Endothelial cell of umbilical vein (primary cell): ENCODE results near the gene CREB3L2. TPM values are rescaled to one million over a fixed set of nuclear protein-coding genes. Genes with fewer than 3 reads are reported as not detected.

Source experiments
- BruUV-seq: library from RNA; stranded (reverse); fragments of 400-500 nt; replicated peaks from 2 replicates; lab custom pipeline; 2021; lab: Mats Ljungman, UMichigan
- CTCF ChIA-PET: fragments of 300-600, 350-600 bp; sonication (Branson Sonifier 250); formaldehyde crosslinking; loops from one replicate; lab custom pipeline; 2021; ENCODE audit warnings: antibody characterized with exemption, inconsistent platforms; lab: Charles Lee
- POLR2A ChIA-PET: fragments of 300-600, 350-600 bp; sonication (Branson Sonifier 250); formaldehyde crosslinking; loops from one replicate; lab custom pipeline; 2021; ENCODE audit warnings: antibody characterized with exemption, inconsistent platforms; lab: Charles Lee
- DNase-seq: peaks from one replicate; pipeline ENCODE4 v3.0.0-alpha.2; 2011; ENCODE audit warnings: low read depth, low spot score
- FAIRE-seq: peaks from 2 replicates; lab custom pipeline; 2011; peaks lifted over from hg19 to GRCh38; lab: Jason Lieb, UNC
- H2AFZ ChIP-seq: 2 replicates; pipeline ENCODE4 v1.6.0; 2012; ENCODE audit warnings: low read depth, low read length, control low read depth, inconsistent platforms
- H3K27ac ChIP-seq: 2 replicates; pipeline ENCODE4 v1.5.1; 2011; ENCODE audit warnings: low read depth, mild to moderate bottlenecking, control low read depth, low read length, moderate library complexity; ENCODE audit not compliant: insufficient read depth
- H3K27me3 ChIP-seq, 2 experiments: 2 replicates each; pipeline versions ENCODE4 v1.6.0 to v1.6.1; 2011; ENCODE audit warnings: low read length in 2 of 2, mixed read lengths in 1 of 2; ENCODE audit not compliant: control insufficient read depth in 2 of 2, insufficient read depth in 2 of 2
- H3K36me3 ChIP-seq, 2 experiments: 2 replicates in 1 of 2; 3 replicates in 1 of 2; pipeline ENCODE4 v1.5.1; 2011; ENCODE audit warnings: low read length in 2 of 2, mild to moderate bottlenecking in 1 of 2, moderate library complexity in 1 of 2; ENCODE audit not compliant: control insufficient read depth in 2 of 2, insufficient read depth in 2 of 2; ENCODE audit errors: extremely low read depth in 1 of 2
- H3K4me1 ChIP-seq: 3 replicates; pipeline ENCODE4 v1.5.1; 2011; ENCODE audit warnings: mild to moderate bottlenecking, low read length; ENCODE audit not compliant: control insufficient read depth, insufficient read depth; ENCODE audit errors: extremely low read depth
- H3K4me2 ChIP-seq: 2 replicates; pipeline ENCODE4 v1.6.1; 2011; ENCODE audit warnings: low read length, control low read depth, mixed read lengths; ENCODE audit not compliant: insufficient read depth
- H3K4me3 ChIP-seq, 3 experiments: fragments of 200-600 bp in 1 of 3; sonication (generic), shearing (Covaris generic) in 1 of 3; replicated peaks in 1 of 3; 2 replicates each; pipeline ENCODE4 v1.5.1; 2011 to 2016; ENCODE audit warnings: control low read depth in 3 of 3, low read length in 3 of 3, mild to moderate bottlenecking in 2 of 3, inconsistent platforms in 1 of 3, low read depth in 1 of 3, moderate library complexity in 1 of 3; ENCODE audit not compliant: insufficient read depth in 1 of 3
- H3K79me2 ChIP-seq: 2 replicates; pipeline ENCODE4 v1.6.0; 2012; ENCODE audit warnings: low read length, inconsistent platforms; ENCODE audit not compliant: control insufficient read depth, insufficient read depth
- H3K9ac ChIP-seq: replicated peaks from 2 replicates; pipeline ENCODE3; 2011; ENCODE audit warnings: low read length, control low read depth; ENCODE audit not compliant: insufficient read depth; ENCODE audit errors: extremely low read depth
- H3K9me1 ChIP-seq: replicated peaks from 3 replicates; pipeline ENCODE4 v1.6.0; 2011; ENCODE audit warnings: mild to moderate bottlenecking, low read length; ENCODE audit not compliant: control insufficient read depth, insufficient read depth; ENCODE audit errors: extremely low read depth
- H3K9me3 ChIP-seq: replicated peaks from 2 replicates; pipeline ENCODE4 v1.5.1; 2012; ENCODE audit warnings: low read length, inconsistent platforms; ENCODE audit not compliant: control insufficient read depth, insufficient read depth
- H4K20me1 ChIP-seq: replicated peaks from 2 replicates; pipeline ENCODE3; 2011; ENCODE audit warnings: mild to moderate bottlenecking, low read length; ENCODE audit not compliant: control insufficient read depth, insufficient read depth; ENCODE audit errors: extremely low read depth
- EZH2 ChIP-seq: IDR thresholded peaks from 2 replicates; pipeline ENCODE4 v1.6.1; 2012; ENCODE audit warnings: borderline replicate concordance, low read depth, mild to moderate bottlenecking, moderate library complexity, low read length, inconsistent platforms; ENCODE audit not compliant: severe bottlenecking
- FOS ChIP-seq: IDR thresholded peaks from 2 replicates; pipeline ENCODE4 v1.6.1; 2011; ENCODE audit warnings: mild to moderate bottlenecking, low read length, moderate library complexity, borderline replicate concordance; ENCODE audit not compliant: insufficient read depth
- GATA2 ChIP-seq: IDR thresholded peaks from 2 replicates; pipeline ENCODE4 v1.7.0; 2011; ENCODE audit warnings: low read depth, mild to moderate bottlenecking, moderate library complexity, mixed read lengths, low read length; ENCODE audit not compliant: insufficient read length, insufficient read depth
- JUN ChIP-seq: IDR thresholded peaks from 2 replicates; pipeline ENCODE4 v1.6.1; 2011; ENCODE audit warnings: borderline replicate concordance, low read depth; ENCODE audit not compliant: insufficient read length, insufficient read depth
- MYC ChIP-seq: IDR thresholded peaks from one replicate; pipeline ENCODE4 v1.6.1; 2011; ENCODE audit warnings: mild to moderate bottlenecking, low read depth, low read length
- POLR2A ChIP-seq: IDR thresholded peaks from 2 replicates; pipeline ENCODE4 v1.6.1; 2012; ENCODE audit warnings: low read depth, mild to moderate bottlenecking, control low read depth, low read length
- POLR2AphosphoS5 ChIP-seq: IDR thresholded peaks from 2 replicates; pipeline ENCODE4 v1.6.1; 2012; ENCODE audit warnings: low read depth, mild to moderate bottlenecking, control low read depth, low read length, moderate library complexity; ENCODE audit not compliant: insufficient read depth
- dilution Hi-C: fragments of 300-500 bp; cut with MboI; formaldehyde crosslinking; loops from one replicate; pipeline ENCODE4 v1.15.0; 2019; ENCODE audit warnings: low sequenced_read_pairs; ENCODE audit not compliant: extremely low pct_ligation_motif_present
- intact Hi-C: fragments of 100-400 bp; cut with micrococcal nuclease; formaldehyde crosslinking; loops from one replicate; pipeline ENCODE4 v1.10.0; 2022
- polyA plus RNA-seq, 4 experiments: library from polyadenylated mRNA; depleted of rRNA in 3 of 4; stranded (reverse) in 3 of 4; unstranded in 1 of 4; fragments of >200 nt; gene quantifications; 2 replicates each; pipeline versions ENCODE4 v1.2.1 to v1.2.3, GENCODE V29; 2011 to 2012; ENCODE audit warnings: missing spikeins in 1 of 4
- total RNA-seq: library from RNA; stranded (reverse); gene quantifications from 2 replicates; pipeline ENCODE4 v1.2.3, GENCODE V29; 2021
- TF ChIP-seq, protein P1 (sequence below), 2 donors: IDR thresholded peaks; 1 replicate in 1 of 2; 2 replicates in 1 of 2; pipeline ENCODE4 v1.5.1; 2011; ENCODE audit warnings: low read length in 2 of 2, mild to moderate bottlenecking in 2 of 2, moderate library complexity in 2 of 2, control low read depth in 1 of 2, inconsistent platforms in 1 of 2, low read depth in 1 of 2; ENCODE audit not compliant: insufficient read depth in 1 of 2; ENCODE audit errors: extremely low read depth in 1 of 2
- TF ChIP-seq, protein P2 (sequence below): IDR thresholded peaks from 2 replicates; pipeline ENCODE4 v1.6.1; 2011; ENCODE audit not compliant: insufficient read depth, insufficient read length

Gene CREB3L2
- total and polyA plus RNA-seq, 2 donors (not counting 3 experiments of a cell fraction or from before 2014, with no cell fraction given), result 32.1 to 93.4 TPM

DNA sequence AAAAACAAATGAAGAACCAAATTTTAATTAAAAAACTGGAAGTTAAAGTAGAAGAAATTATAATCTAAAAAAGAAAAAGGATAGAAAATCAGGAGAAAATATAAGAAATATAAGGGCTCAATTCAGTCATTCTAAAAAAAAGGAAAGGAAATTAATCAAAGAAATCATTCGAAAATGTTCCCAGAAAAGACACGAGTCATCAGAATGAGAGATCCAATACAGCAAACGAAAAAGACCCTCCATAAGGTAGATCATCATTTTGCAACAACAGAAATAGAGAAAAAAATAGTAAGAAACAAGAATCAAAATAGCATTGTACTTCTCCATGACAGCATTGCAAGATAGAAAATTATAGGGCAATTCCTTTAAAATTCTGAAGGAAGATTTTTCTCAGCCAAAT lies 132.6 kb downstream of the CREB3L2 start:
- H2AFZ ChIP-seq, result no peak overlapping the region
- FAIRE-seq, result no peak
- no peak overlapping the region for H3K27ac ChIP-seq
- no peak overlapping the region for H3K9ac ChIP-seq
- dilution Hi-C loops, result no loop called here
- H3K79me2 ChIP-seq, result no peaks in the 10 kb centered on the region
- no peaks in the 10 kb centered on the region for H3K27me3 ChIP-seq
- TF ChIP-seq FOS, result no peak
- no peak for TF ChIP-seq GATA2
- TF ChIP-seq EZH2, result no peak
- no peak for TF ChIP-seq POLR2A
- no peak for TF ChIP-seq JUN
- TF ChIP-seq POLR2AphosphoS5, result no peak
- TF ChIP-seq MYC, result no peak
- TF ChIP-seq, protein P1, sequence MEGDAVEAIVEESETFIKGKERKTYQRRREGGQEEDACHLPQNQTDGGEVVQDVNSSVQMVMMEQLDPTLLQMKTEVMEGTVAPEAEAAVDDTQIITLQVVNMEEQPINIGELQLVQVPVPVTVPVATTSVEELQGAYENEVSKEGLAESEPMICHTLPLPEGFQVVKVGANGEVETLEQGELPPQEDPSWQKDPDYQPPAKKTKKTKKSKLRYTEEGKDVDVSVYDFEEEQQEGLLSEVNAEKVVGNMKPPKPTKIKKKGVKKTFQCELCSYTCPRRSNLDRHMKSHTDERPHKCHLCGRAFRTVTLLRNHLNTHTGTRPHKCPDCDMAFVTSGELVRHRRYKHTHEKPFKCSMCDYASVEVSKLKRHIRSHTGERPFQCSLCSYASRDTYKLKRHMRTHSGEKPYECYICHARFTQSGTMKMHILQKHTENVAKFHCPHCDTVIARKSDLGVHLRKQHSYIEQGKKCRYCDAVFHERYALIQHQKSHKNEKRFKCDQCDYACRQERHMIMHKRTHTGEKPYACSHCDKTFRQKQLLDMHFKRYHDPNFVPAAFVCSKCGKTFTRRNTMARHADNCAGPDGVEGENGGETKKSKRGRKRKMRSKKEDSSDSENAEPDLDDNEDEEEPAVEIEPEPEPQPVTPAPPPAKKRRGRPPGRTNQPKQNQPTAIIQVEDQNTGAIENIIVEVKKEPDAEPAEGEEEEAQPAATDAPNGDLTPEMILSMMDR (IDR thresholded peaks at IDR 0.05; ENCODE audit: extremely low read depth in 1 of 2, insufficient read depth in 1 of 2, low read depth in 1 of 2, low read length in 2 of 2), result no peak
- TF ChIP-seq, protein P2, sequence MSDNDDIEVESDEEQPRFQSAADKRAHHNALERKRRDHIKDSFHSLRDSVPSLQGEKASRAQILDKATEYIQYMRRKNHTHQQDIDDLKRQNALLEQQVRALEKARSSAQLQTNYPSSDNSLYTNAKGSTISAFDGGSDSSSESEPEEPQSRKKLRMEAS, result no peak
- no peaks in the 10 kb centered on the region for H3K9me1 ChIP-seq
- ChIA-PET POLR2A (no interaction called here), CTCF (interaction anchor here (1.4 kb wide), 1 partner anchor 140 kb away, joined by 3 read pairs; no protein-coding TSS in a partner anchor)
- H3K4me1 ChIP-seq, result peaks cover under 1% of the 10 kb centered on the region
- BruUV-seq, result no TSS peak
- H3K36me3 ChIP-seq, result peaks cover 12 to 15% of the 10 kb centered on the region in 2 experiments
- H4K20me1 ChIP-seq, result no peaks in the 10 kb centered on the region
- DNase-seq, result no peak
- H3K4me2 ChIP-seq, result no peak overlapping the region
- intact Hi-C loops, result no loop called here
- H3K4me3 ChIP-seq, result no peak overlapping the region
- H3K9me3 ChIP-seq, result no peaks in the 10 kb centered on the region
